Sigmoid colon (tissue), 4 donors: ENCODE measurements around the gene NLRX1.

Experiments used
- POLR2AphosphoS5 ChIP-seq, 4 donors: sonication (generic); formaldehyde crosslinking; IDR thresholded peaks; one replicate each; pipeline ENCODE4 v1.6.1; 2017; ENCODE audit warnings: antibody characterized with exemption in 4 of 4
- TF ChIP-seq, protein P1 (sequence below), 4 experiments: fragments of 450-650 bp in 3 of 4; fragments of 200-600 bp in 1 of 4; IDR thresholded peaks; one replicate each; pipeline ENCODE4 v1.5.1; 2016 to 2019; ENCODE audit warnings: antibody characterized with exemption in 4 of 4, mild to moderate bottlenecking in 3 of 4, moderate library complexity in 2 of 4

DNA sequence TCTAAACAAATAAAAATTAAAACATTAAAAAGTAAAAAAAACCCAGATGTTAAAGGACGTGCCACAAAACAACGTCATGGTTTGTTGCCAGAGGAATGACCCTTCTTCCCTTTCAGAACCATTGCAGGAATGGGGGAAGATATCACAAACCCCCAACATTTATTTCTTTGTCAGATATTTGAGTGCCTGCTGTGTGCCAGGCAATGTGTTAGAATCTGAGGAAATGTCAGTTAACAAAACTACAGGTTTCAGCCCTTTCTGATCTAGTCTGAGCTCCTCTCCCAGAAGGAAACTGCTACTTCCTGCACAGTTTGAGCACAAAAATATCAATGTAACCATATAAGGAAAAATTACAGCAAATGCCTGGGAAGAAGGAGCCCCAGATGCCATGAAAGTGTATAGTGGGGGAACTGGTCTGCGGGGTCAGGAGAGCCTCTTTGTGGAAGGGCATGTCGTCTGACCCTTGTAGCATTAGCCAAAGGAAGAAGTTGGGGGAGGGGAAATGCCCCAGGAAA is 9.7 kb downstream of the NLRX1 start:
- no peak for TF ChIP-seq POLR2AphosphoS5 (IDR thresholded peaks at IDR 0.05)
- TF ChIP-seq, protein P1, sequence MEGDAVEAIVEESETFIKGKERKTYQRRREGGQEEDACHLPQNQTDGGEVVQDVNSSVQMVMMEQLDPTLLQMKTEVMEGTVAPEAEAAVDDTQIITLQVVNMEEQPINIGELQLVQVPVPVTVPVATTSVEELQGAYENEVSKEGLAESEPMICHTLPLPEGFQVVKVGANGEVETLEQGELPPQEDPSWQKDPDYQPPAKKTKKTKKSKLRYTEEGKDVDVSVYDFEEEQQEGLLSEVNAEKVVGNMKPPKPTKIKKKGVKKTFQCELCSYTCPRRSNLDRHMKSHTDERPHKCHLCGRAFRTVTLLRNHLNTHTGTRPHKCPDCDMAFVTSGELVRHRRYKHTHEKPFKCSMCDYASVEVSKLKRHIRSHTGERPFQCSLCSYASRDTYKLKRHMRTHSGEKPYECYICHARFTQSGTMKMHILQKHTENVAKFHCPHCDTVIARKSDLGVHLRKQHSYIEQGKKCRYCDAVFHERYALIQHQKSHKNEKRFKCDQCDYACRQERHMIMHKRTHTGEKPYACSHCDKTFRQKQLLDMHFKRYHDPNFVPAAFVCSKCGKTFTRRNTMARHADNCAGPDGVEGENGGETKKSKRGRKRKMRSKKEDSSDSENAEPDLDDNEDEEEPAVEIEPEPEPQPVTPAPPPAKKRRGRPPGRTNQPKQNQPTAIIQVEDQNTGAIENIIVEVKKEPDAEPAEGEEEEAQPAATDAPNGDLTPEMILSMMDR (IDR thresholded peaks at IDR 0.05), result no peak
